Dedifferentiated amniotic fluid mesenchymal stem cell (primary cell): Measurements from ENCODE around the gene OR52E8.
A peak's percentile ranks its signal among the peaks of the same experiment; 100 is the strongest.

Experiments used
- DNase-seq: peaks from one replicate; pipeline ENCODE4 v3.0.0-alpha.2; 2016; ENCODE audit errors: extremely low spot score

OR52E8 gene

GRCh38 chr11:5857590-5857989 lies at the start of gene OR52E8:
Gene OR52E8, minus strand, starts transcription at chr11:5857690. Its CDS starts 0 bp downstream, at chr11:5857690.
- DNase-seq = no peak

DNA sequence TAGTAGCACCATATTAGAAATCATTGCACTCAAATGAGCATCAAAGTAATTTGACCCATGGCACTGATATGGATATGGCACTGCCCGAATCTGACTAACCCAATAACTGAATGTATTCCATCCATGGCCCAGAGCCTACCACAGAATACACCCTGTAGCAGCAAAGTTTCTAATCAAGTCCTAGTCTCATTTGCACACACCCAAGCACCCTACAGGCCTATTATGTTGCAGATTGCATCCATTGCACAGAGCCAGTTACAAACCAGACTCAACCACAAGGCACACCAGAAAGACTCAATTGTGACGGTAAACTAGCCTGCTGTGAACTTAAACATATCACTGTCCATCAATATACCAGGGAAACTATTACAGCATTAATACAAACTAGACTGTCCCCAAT lies 42.0 kb upstream of the OR52E8 start:
- no peak for DNase-seq

DNA sequence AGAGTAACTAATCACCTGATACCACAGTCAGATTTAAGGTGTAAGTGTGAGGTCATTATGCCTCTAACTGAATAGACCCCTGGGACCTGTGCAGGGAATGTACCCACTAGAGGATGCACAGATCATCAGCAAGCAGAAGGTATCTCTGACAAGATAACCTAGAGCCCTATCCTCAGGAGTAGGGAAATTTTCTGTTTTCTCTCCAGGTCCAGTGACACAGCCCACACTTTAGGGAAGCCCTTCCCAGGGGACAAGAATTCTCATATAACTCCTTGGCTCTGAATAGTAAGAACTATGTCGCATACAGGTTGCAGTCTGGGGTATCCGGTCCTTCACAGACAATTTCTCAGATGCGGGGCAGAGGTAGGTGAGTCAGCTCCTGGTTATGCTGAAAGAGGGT lies 35.4 kb upstream of the OR52E8 start, which contains the start of gene OR52E5:
TSS of gene OR52E5 (plus strand) at position 301 of the 400 bp plus-strand sequence. CDS start 7,569 bp downstream, outside the sequence.
- DNase-seq = no peak

- DNase-seq = peak; percentile 16
Observed at GRCh38 chr11:5891216-5891800, 33.8 kb upstream of the OR52E8 start.

GRCh38 chr11:5887661-5888060 lies 30.2 kb upstream of the OR52E8 start:
- DNase-seq = no peak

- no peak for DNase-seq
Observed at GRCh38 chr11:5887172-5887571, 29.7 kb upstream of the OR52E8 start.

DNA sequence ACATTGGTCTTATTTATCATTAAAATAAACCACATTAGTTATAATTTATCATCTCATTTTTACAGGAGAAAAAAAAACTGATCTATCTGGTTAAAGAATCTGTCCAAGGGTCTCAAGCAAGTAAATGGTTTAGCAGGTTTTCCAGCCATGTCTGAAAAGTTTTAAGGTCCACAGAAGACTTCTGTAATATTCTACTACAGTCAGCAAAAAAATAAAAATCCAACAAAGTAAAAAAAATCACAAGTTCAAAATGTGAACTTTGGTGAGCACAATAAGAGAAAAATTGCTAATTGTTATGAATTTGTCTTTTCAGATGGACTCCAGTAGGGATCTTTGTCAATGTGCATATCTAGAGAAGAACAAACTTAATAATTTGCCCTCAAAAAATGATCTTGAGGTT lies 24.3 kb upstream of the OR52E8 start:
- no peak for DNase-seq

DNA sequence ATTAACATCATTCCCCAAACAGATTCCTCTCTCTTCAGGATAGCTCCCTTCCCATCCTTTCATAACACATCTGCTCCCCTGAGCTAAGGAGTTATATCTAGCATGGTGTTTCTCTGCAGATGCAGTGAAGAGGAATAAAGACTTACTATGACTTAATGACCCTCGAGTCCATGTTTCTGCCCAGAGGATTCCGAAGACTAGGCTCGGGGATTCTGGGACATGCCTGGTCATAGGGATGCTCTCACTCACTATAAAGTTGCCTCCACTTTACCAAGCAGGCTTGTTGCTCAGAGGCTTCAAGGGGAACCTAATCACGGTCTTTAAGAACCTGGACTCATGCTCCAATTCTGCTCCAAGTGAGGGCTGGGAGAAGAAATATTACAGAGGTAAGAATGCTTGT lies 22.8 kb upstream of the OR52E8 start, which contains the start of gene OR52E4:
TSS of gene OR52E4 (plus strand) at position 301 of the 400 bp plus-strand sequence. CDS start 3,664 bp downstream, outside the sequence.
- DNase-seq = no peak

DNA sequence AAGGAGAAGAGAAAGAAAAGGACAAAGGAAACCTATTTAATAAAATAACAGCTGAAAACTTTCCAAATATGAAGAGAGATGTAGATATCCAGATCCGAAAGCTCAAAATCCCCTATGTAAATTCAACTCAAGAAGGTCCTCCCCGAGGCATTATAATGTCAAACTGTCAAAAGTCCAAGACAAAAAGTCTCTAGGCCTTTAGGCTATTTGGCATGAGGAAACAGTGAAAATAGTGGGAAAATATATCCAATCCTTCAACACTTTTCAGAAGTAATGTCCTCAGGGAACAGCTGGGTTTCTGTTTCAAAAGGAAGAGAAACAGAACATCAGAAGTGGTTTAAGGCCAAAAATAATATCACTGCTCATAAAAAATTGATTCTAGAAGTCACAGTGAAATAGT lies 21.1 kb upstream of the OR52E8 start:
- no peak for DNase-seq

GRCh38 chr11:5865826-5866225 lies 8.3 kb upstream of the OR52E8 start:
- DNase-seq = no peak

- no peak for DNase-seq
Observed at GRCh38 chr11:5851002-5851401, 6.5 kb downstream of the OR52E8 start.

- no peak for DNase-seq
Observed at GRCh38 chr11:5847711-5848110, 9.8 kb downstream of the OR52E8 start.

DNA sequence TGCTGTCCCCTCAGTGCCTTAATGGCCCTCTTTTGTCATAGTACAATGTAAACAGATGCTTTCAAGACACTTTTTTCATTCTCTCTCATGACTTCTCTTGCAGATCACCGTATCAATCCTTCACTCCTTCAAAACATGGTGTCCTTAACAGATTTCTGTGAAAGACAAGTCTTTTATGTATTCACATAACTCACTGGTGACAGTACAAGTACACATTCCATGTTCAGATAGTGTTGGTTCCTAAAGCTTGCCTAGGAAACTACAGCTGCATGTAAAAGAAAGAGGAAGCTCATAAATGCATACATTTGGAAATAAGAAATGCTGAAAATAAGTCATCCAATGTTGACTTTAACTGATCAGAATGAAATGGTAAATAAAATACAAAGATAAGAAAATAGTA lies 10.8 kb downstream of the OR52E8 start:
- DNase-seq = no peak

DNA sequence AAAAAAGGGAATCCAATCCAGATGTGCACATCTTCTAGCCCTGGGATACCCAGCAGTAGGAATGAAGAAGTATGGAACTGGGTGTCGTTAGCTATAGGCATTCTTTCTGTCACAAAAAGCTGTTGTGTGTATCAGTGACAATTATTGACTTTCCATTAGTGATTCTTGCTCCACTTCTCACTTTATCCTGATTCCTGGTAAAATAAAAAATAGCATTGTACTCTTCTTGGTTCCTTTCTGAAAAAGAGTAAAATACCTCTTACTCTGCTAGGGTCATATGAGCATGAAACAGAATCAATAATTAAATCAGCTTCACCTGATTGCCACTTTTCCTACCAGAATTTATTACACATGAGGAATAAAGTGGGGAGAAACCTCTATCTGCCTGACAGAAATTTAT lies 15.7 kb downstream of the OR52E8 start, which contains the start of gene OR52E6:
TSS of gene OR52E6 (minus strand) at position 101 of the 400 bp plus-strand sequence. CDS start at position 101, 0 bp downstream.
- no peak for DNase-seq

DNA sequence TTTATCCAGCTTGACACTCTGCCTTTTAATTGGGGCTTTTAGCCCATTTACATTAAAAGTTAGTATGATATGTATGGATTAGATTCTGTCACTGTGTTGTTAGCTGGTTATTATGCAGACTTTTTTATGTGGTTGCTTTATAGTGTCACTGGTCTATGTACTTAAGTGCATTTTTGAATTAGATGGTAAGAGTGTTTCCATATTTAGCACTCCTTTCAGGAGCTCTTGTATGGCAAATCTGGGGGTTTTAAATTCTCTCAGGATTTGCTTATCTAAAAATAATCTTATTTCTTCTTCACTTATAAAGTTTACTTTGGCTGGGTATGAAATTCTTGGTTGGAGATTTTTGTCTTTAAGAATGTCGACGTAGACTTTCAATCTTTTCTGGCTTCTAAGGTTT lies 19.8 kb downstream of the OR52E8 start:
- DNase-seq = no peak

- DNase-seq = no peak
Observed at GRCh38 chr11:5833446-5833845, 24.0 kb downstream of the OR52E8 start.

DNA sequence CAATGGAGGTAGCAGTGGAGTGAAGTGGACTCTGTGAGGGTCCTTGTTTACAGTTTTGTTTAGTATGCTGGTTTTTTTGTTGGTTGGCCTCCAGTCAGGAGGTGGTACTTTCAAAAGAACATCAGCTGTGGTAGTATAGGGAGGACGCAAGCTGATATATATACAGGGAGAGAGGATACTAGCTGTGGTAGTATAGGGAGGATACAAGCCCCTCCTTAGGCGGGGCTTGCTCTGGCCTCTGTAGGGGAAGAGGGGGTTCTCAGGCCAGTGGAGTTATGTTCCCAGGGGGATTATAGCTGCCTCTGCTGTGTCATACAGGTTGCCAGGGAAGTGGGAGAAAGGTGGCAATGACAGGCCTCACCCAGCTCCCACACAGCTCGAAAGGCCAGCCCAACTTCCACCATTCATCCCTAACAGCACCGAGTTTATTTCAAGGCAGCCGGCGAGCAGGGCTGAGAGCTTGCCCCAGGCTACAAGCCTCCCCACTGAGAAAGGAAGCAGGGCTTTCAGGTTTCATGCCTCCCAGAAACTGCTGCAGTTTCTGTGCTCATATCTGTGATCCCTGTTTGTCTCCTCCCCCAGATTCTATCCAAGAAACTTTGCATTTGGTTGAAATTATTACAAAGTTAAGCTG lies 26.2 kb downstream of the OR52E8 start:
- DNase-seq = no peak

DNA sequence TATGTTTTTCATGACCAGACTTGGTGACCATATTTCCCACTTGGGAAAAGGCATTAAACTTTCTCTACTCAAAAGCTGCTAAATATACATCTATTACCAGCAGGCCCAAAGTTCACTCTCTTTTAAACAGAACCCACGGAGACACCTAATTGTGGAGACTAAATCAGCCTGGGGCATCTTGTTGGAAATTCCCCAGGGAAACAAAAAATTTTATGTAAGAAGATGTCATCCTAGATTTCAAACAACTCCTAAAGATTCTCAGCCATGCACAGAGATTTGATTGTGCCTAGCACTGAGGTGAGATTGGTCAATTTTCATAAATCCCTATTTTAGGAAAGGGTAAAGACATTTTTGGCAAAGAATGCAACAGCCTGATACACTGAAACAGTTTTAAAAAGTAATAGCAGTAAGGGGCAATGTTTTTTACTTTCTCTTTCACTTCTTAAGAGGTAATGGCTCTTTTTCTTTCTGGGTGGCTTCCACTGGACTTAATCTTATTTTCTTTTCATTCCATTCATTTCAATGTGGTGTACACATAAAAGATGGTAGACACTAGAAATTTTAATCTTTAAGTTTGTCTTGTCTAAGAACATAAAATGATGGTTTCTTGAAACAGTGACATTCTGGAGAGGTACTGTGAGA lies 39.1 kb downstream of the OR52E8 start:
- DNase-seq = no peak

DNA sequence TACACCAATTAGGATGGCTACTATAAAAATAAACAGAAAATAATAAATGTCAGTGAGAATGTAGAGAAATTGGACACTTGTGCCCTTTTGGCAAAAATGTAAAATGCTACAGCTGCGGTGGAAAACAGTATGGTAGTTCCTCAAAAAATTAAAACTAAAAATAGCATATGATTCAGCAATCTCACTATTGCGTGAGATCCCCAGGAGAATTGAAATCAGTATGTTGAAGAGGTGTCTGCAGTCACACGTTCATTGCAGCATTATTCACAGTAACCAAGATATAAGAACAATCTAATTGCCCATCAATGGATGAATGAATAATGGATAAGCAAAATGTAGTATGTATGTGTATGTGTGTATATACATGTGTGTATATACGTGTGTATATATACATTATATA lies 42.0 kb downstream of the OR52E8 start:
- no peak for DNase-seq

- DNase-seq = no peak
Observed at GRCh38 chr11:5809905-5810795, 47.3 kb downstream of the OR52E8 start.

DNA sequence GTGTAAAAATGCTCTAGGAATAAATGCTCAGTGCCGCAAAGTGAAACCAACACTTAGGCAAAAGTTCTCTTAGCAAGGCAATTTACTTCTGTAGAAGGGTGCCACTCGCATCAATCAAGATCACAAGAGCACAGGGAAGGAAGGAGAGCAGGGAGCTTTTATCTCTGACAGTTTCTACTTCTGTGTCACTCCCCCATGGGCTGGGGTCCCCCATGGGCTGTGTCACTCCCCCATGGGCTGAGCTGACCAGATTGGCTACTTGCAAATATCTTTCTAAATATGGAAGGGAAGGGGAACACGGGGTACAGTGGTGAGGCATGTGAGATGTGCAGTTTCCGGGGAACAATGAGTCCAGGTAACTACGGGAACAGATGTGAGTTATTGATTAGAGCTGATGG lies 48.4 kb downstream of the OR52E8 start:
- DNase-seq = no peak
